ENCODE measurements around the gene FERD3L.

Gene FERD3L

GRCh38 chr7:19128856-19129255 lies 16.4 kb downstream of the FERD3L start:
- no peak for TF ChIP-seq CTCF (IDR thresholded peaks at IDR 0.05; ENCODE audit: insufficient read depth, low read depth, low read length, missing control alignments)
- no peak for DNase-seq (ENCODE audit: low read depth)
- no peak overlapping the region for H3K4me3 ChIP-seq (ENCODE audit: low read depth, low read length)

GRCh38 chr7:19121977-19122588 lies 23.1 kb downstream of the FERD3L start:
- DNase-seq (ENCODE audit: low read depth), result peak; percentile 16
- TF ChIP-seq CTCF (IDR thresholded peaks at IDR 0.05; ENCODE audit: insufficient read depth, low read depth, low read length, missing control alignments), result peak; percentile 44
- no peak overlapping the region for H3K4me3 ChIP-seq (ENCODE audit: low read depth, low read length)

- H3K4me3 ChIP-seq (ENCODE audit: low read depth, low read length), result no peak overlapping the region
- DNase-seq (ENCODE audit: low read depth), result no peak
- TF ChIP-seq CTCF (IDR thresholded peaks at IDR 0.05; ENCODE audit: insufficient read depth, low read depth, low read length, missing control alignments), result no peak
Observed at GRCh38 chr7:19119870-19120486, 25.2 kb downstream of the FERD3L start.

GRCh38 chr7:19119372-19119771 lies 25.8 kb downstream of the FERD3L start:
- TF ChIP-seq CTCF (IDR thresholded peaks at IDR 0.05; ENCODE audit: insufficient read depth, low read depth, low read length, missing control alignments), result no peak
- no peak overlapping the region for H3K4me3 ChIP-seq (ENCODE audit: low read depth, low read length)
- no peak for DNase-seq (ENCODE audit: low read depth)

- TF ChIP-seq CTCF (IDR thresholded peaks at IDR 0.05; ENCODE audit: insufficient read depth, low read depth, low read length, missing control alignments), result no peak
- H3K4me3 ChIP-seq (ENCODE audit: low read depth, low read length), result no peak overlapping the region
- DNase-seq (ENCODE audit: low read depth), result no peak
Observed at GRCh38 chr7:19118636-19119371, 26.4 kb downstream of the FERD3L start.

- no peak for TF ChIP-seq CTCF (IDR thresholded peaks at IDR 0.05; ENCODE audit: insufficient read depth, low read depth, low read length, missing control alignments)
- no peak for DNase-seq (ENCODE audit: low read depth)
- H3K4me3 ChIP-seq (ENCODE audit: low read depth, low read length), result no peak overlapping the region
Observed at GRCh38 chr7:19117870-19118608, 27.2 kb downstream of the FERD3L start.
